ENCODE results near the gene PRX. TPM values are rescaled to one million over a fixed set of nuclear protein-coding genes. Genes with fewer than 3 reads are reported as not detected.

Gene PRX
- total and polyA plus RNA-seq, 9 of the 15 experiments (the other 6 are each of a cell fraction or from before 2014, with no cell fraction given) = 0.65 to 3.5 (median 1.7) TPM; not detected in 2

- TF ChIP-seq JUND (IDR thresholded peaks at IDR 0.05; ENCODE audit: borderline replicate concordance, low read depth, low read length) (no peak), JUND (tag; IDR thresholded peaks at IDR 0.05; ENCODE audit: borderline replicate concordance, low read depth, low read length) (no peak), ZNF764 (CRISPR knock-in tag; IDR thresholded peaks at IDR 0.05; ENCODE audit: low read depth) (no peak), ZNF512 (tag; IDR thresholded peaks at IDR 0.05) (no peak), HDAC6 (IDR thresholded peaks at IDR 0.05; ENCODE audit: low read depth, low read length) (no peak), CTBP1 (IDR thresholded peaks at IDR 0.05; ENCODE audit: borderline replicate concordance) (no peak), POU5F1 (IDR thresholded peaks at IDR 0.05; ENCODE audit: borderline replicate concordance, low read depth, low read length, partially characterized antibody) (no peak), CUX1 (CRISPR knock-in tag; IDR thresholded peaks at IDR 0.05) (no peak), HNRNPLL (IDR thresholded peaks at IDR 0.05; ENCODE audit: low read depth, low read length, poor library complexity, severe bottlenecking) (no peak), ZNF584 (CRISPR knock-in tag; IDR thresholded peaks at IDR 0.05; ENCODE audit: low read depth) (no peak), POLR2AphosphoS2 (IDR thresholded peaks at IDR 0.05; ENCODE audit: low read length) (no peak), MTA1 (IDR thresholded peaks at IDR 0.05; ENCODE audit: borderline replicate concordance) (no peak), ADNP (tag; IDR thresholded peaks at IDR 0.05) (no peak), ATF2 (CRISPR knock-in tag; IDR thresholded peaks at IDR 0.05) (no peak), STAT5A (IDR thresholded peaks at IDR 0.05; ENCODE audit: borderline replicate concordance, low read length) (no peak), SMARCE1 (IDR thresholded peaks at IDR 0.05) (peak; percentile 43; the same call in 1 of the 2 replicates), ZNF12 (CRISPR knock-in tag; IDR thresholded peaks at IDR 0.05) (no peak), KLF6 (CRISPR knock-in tag; IDR thresholded peaks at IDR 0.05; ENCODE audit: borderline replicate concordance) (no peak), MXI1 (IDR thresholded peaks at IDR 0.05; ENCODE audit: low read depth, low read length) (no peak), ELF2 (CRISPR knock-in tag; IDR thresholded peaks at IDR 0.05) (no peak), ZNF431 (CRISPR knock-in tag; IDR thresholded peaks at IDR 0.05) (no peak)
Measured at GRCh38 chr19:40407714-40408597, 5.2 kb downstream of the PRX start (continued).
